Mucosa of descending colon (tissue), 3 donors: ENCODE measurements around the gene RFWD3. TPM values are rescaled to one million over a fixed set of nuclear protein-coding genes. Genes with fewer than 3 reads are reported as not detected.

Source experiments
- ATAC-seq: fragments of 200-7000 bp; cut with Tn5 transposase; one replicate; pipeline ENCODE4 v1.9.1; 2020; ENCODE audit warnings: mild to moderate bottlenecking, moderate library complexity
- DNase-seq, 3 donors: peaks; one replicate each; pipeline ENCODE4 v3.0.0-alpha.2; 2020
- H3K36me3 ChIP-seq: fragments of 200-600 bp; one replicate; pipeline ENCODE4 v1.8.0; 2021; ENCODE audit warnings: low read depth, mild to moderate bottlenecking
- H3K4me1 ChIP-seq: fragments of 200-600 bp; one replicate; pipeline ENCODE4 v1.8.0; 2021; ENCODE audit warnings: low read depth, mild to moderate bottlenecking
- H3K4me3 ChIP-seq: fragments of 200-600 bp; one replicate; pipeline ENCODE4 v1.8.0; 2021; ENCODE audit warnings: mild to moderate bottlenecking
- H3K9me3 ChIP-seq: fragments of 200-600 bp; one replicate; pipeline ENCODE4 v1.8.0; 2021; ENCODE audit warnings: mild to moderate bottlenecking
- intact Hi-C, 2 donors: fragments of 100-400 bp; cut with DNase I in 1 of 2; cut with micrococcal nuclease in 1 of 2; formaldehyde crosslinking; loops; one replicate each; pipeline versions ENCODE4 v1.11.0 to v1.11.1; 2022; cut with DNase I, micrococcal nuclease
- total RNA-seq, 3 donors: library from RNA; stranded (reverse); fragmentation: NEBNext Ultra II Directional in 2 of 3; extraction: Animal tissue kit (Norgen Biotek cat#: 25700) in 2 of 3; gene quantifications; one replicate each; pipeline versions ENCODE4 v1.2.1 to v1.2.4, GENCODE V29; 2021 to 2023
- TF ChIP-seq, protein P1 (sequence below): fragments of 200-600 bp; IDR thresholded peaks from one replicate; pipeline ENCODE4 v1.8.0; 2022; ENCODE audit warnings: antibody characterized with exemption, mild to moderate bottlenecking
- donor health status: DM: no; HTN: no; CAD: no; lungs with moderate emphysema.
- donor health status: DM: no; HTN: no; CAD: no.
- donor health status: DM: no; HTN: yes; CAD: no.

RFWD3 gene
- total RNA-seq, 3 donors from 2014 or later: 19.0 to 27.9 (median 25.7) TPM

- TF ChIP-seq, protein P1, sequence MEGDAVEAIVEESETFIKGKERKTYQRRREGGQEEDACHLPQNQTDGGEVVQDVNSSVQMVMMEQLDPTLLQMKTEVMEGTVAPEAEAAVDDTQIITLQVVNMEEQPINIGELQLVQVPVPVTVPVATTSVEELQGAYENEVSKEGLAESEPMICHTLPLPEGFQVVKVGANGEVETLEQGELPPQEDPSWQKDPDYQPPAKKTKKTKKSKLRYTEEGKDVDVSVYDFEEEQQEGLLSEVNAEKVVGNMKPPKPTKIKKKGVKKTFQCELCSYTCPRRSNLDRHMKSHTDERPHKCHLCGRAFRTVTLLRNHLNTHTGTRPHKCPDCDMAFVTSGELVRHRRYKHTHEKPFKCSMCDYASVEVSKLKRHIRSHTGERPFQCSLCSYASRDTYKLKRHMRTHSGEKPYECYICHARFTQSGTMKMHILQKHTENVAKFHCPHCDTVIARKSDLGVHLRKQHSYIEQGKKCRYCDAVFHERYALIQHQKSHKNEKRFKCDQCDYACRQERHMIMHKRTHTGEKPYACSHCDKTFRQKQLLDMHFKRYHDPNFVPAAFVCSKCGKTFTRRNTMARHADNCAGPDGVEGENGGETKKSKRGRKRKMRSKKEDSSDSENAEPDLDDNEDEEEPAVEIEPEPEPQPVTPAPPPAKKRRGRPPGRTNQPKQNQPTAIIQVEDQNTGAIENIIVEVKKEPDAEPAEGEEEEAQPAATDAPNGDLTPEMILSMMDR: no peak
- intact Hi-C loops: no loop called here
- no peak overlapping the region for H3K4me3 ChIP-seq
- DNase-seq (no peak), ATAC-seq (no peak)
- H3K9me3 ChIP-seq: no peaks in the 10 kb centered on the region
- H3K36me3 ChIP-seq: no peaks in the 10 kb centered on the region
- no peaks in the 10 kb centered on the region for H3K4me1 ChIP-seq
Measured at GRCh38 chr16:74652249-74652648, 14.4 kb downstream of the RFWD3 start.

- TF ChIP-seq, protein P1: no peak
- no peaks in the 10 kb centered on the region for H3K36me3 ChIP-seq
- intact Hi-C loops: no loop called here
Measured at GRCh38 chr16:74651841-74652240, 14.8 kb downstream of the RFWD3 start.

DNA sequence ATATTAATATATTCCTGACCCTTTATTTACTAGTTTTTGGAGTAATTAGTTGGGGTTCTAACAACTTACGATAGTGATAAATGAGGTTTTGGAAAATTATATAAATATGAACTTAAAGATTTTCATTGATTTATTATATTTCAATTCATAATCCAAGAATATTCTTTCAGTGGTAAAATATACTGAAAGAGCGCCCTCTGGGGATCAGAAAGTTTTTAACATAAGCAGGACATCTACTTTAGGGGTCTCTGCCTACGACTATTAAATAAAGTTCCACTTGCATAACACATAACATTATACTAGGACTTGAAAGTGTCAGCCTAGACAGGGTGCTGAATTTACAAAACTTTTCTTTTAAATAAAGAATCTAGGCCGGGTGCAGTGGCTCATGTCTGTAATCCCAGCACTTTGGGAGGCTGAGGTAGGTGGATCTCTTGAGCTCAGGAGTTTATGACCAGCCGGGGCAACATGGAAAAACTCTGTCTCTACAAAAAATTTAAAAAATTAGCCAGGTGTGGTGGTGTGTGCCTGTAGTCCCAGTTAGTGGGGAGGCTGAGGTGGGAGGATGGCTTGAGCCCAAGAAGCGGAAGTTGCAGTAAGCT, 15.6 kb downstream of the RFWD3 start:
- no peak for ATAC-seq

More at GRCh38 chr16:74651841-74652240, 14.8 kb downstream of the RFWD3 start:
- Histone ChIP-seq H3K9me3 (no peaks in the 10 kb centered on the region), H3K4me3 (no peak overlapping the region), H3K4me1 (no peaks in the 10 kb centered on the region)
- no peak for DNase-seq
- ATAC-seq: no peak

GRCh38 chr16:74649839-74650504, 16.7 kb downstream of the RFWD3 start:
- TF ChIP-seq, protein P1: no peak
- H3K36me3 ChIP-seq: no peaks in the 10 kb centered on the region
- H3K4me3 ChIP-seq: no peak overlapping the region
- no peaks in the 10 kb centered on the region for H3K4me1 ChIP-seq
- intact Hi-C loops: no loop called here
- no peak for ATAC-seq
- DNase-seq: no peak
- H3K9me3 ChIP-seq: no peaks in the 10 kb centered on the region

More for the DNA sequence above, 15.6 kb downstream of the RFWD3 start:
- intact Hi-C loops: no loop called here
- Histone ChIP-seq H3K4me3 (no peak overlapping the region), H3K36me3 (no peaks in the 10 kb centered on the region), H3K9me3 (no peaks in the 10 kb centered on the region), H3K4me1 (no peaks in the 10 kb centered on the region)
- TF ChIP-seq, protein P1: peak; percentile 14
- peak in 1 of 3 donors; percentile 36 for DNase-seq

DNA sequence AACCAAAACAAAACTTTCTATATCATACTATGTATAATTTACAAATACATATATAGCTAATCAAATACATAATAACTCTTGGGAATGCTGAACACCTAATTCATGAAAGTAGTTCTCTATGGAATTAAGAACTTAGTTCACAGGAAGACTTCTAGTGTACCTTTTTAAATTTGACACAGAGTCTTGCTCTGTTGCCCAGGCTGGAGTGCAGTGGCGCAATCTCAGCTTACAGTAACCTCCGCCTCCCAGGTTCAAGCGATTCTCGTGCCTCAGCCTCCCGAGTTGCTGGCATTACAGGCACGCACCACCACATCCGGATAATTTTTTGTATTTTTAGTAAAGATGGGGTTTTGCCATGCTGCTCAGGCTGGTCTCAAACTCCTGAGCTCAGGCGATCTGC, 24.7 kb downstream of the RFWD3 start:
- Histone ChIP-seq H3K9me3 (no peaks in the 10 kb centered on the region), H3K4me3 (no peak overlapping the region), H3K4me1 (no peaks in the 10 kb centered on the region), H3K36me3 (peaks cover 15% of the 10 kb centered on the region)
- no peak for ATAC-seq
- intact Hi-C loops: no loop called here
- TF ChIP-seq, protein P1: no peak
- DNase-seq: no peak
